GM19099 (cell line): Measurements from ENCODE around the gene ROBO3.

ENCODE experiments used
- POLR2A ChIP-seq: IDR thresholded peaks from 3 replicates; pipeline ENCODE4 v1.6.1; 2011; ENCODE audit warnings: low read depth; ENCODE audit not compliant: insufficient read length; ENCODE audit errors: extremely low read depth

ROBO3 gene

GRCh38 chr11:124899383-124900145, 34.3 kb downstream of the ROBO3 start:
- TF ChIP-seq POLR2A: no peak

- TF ChIP-seq POLR2A: no peak
Observed at GRCh38 chr11:124900464-124900863, 35.2 kb downstream of the ROBO3 start.

- no peak for TF ChIP-seq POLR2A
Observed at GRCh38 chr11:124902616-124903015, 37.4 kb downstream of the ROBO3 start.

- no peak for TF ChIP-seq POLR2A
Observed at GRCh38 chr11:124915541-124916369, 50.5 kb downstream of the ROBO3 start.

GRCh38 chr11:124916370-124916710, 51.1 kb downstream of the ROBO3 start:
- no peak for TF ChIP-seq POLR2A

- TF ChIP-seq POLR2A: no peak
Observed at GRCh38 chr11:124917115-124917637, 51.9 kb downstream of the ROBO3 start.

- TF ChIP-seq POLR2A: no peak
Observed at GRCh38 chr11:124918950-124919349, 53.7 kb downstream of the ROBO3 start, which contains the start of gene HEPN1. Gene HEPN1, plus strand, starts transcription at chr11:124919250.

GRCh38 chr11:124919898-124920297, 54.7 kb downstream of the ROBO3 start:
- TF ChIP-seq POLR2A: no peak

- TF ChIP-seq POLR2A: no peak
Observed at GRCh38 chr11:124920356-124920755, 55.1 kb downstream of the ROBO3 start.

GRCh38 chr11:124920870-124921609, 55.8 kb downstream of the ROBO3 start:
- TF ChIP-seq POLR2A: no peak

GRCh38 chr11:124922831-124923230, 57.6 kb downstream of the ROBO3 start:
- TF ChIP-seq POLR2A: no peak

- no peak for TF ChIP-seq POLR2A
Observed at GRCh38 chr11:124923296-124923695, 58.1 kb downstream of the ROBO3 start.

- no peak for TF ChIP-seq POLR2A
Observed at GRCh38 chr11:124928942-124929665, 63.9 kb downstream of the ROBO3 start.

GRCh38 chr11:124930799-124931198, 65.6 kb downstream of the ROBO3 start:
- no peak for TF ChIP-seq POLR2A
